AG09309 (cell line): Measurements from ENCODE around the gene TSHZ1.
A peak's percentile ranks its signal among the peaks of the same experiment; 100 is the strongest.

ENCODE experiments used
- DNase-seq: peaks from one replicate; pipeline ENCODE4 v3.0.0-alpha.2; 2010; ENCODE audit warnings: low read depth
- H3K4me3 ChIP-seq: 2 replicates; pipeline ENCODE4 v1.5.1; 2011; ENCODE audit warnings: mild to moderate bottlenecking, low read depth, low read length, moderate library complexity; ENCODE audit not compliant: control insufficient read depth
- CTCF ChIP-seq: IDR thresholded peaks from 2 replicates; pipeline ENCODE4 v1.5.1; 2011; ENCODE audit warnings: mild to moderate bottlenecking, low read depth, low read length, inconsistent platforms; ENCODE audit not compliant: insufficient read depth, control insufficient read depth; ENCODE audit errors: missing control alignments

The TSHZ1 gene

GRCh38 chr18:75211626-75211952 is 992 bp downstream of the TSHZ1 start:
- no peak for DNase-seq
- TF ChIP-seq CTCF: no peak
- H3K4me3 ChIP-seq: peak overlapping the region; percentile 74

- H3K4me3 ChIP-seq: peak overlapping the region; percentile 74
- DNase-seq: no peak
- no peak for TF ChIP-seq CTCF
Measured at GRCh38 chr18:75211953-75212750, 1.6 kb downstream of the TSHZ1 start.

- no peak for DNase-seq
- no peak for TF ChIP-seq CTCF
- H3K4me3 ChIP-seq: peak overlapping the region; percentile 74
Measured at GRCh38 chr18:75212751-75213090, 2.1 kb downstream of the TSHZ1 start.

- no peak for TF ChIP-seq CTCF
- DNase-seq: peak; percentile 42
- no peak overlapping the region for H3K4me3 ChIP-seq
Measured at GRCh38 chr18:75213611-75214331, 3.2 kb downstream of the TSHZ1 start.

GRCh38 chr18:75214332-75214690 is 3.7 kb downstream of the TSHZ1 start:
- no peak overlapping the region for H3K4me3 ChIP-seq
- no peak for TF ChIP-seq CTCF
- DNase-seq: no peak

- no peak for TF ChIP-seq CTCF
- no peak for DNase-seq
- no peak overlapping the region for H3K4me3 ChIP-seq
Measured at GRCh38 chr18:75214766-75215510, 4.3 kb downstream of the TSHZ1 start.
